ENCODE results near the gene TBPL1. TPM values are rescaled to one million over a fixed set of nuclear protein-coding genes. Genes with fewer than 3 reads are reported as not detected.

The TBPL1 gene
- total RNA-seq, 1 donor from 2014 or later = 50.2 TPM

DNA sequence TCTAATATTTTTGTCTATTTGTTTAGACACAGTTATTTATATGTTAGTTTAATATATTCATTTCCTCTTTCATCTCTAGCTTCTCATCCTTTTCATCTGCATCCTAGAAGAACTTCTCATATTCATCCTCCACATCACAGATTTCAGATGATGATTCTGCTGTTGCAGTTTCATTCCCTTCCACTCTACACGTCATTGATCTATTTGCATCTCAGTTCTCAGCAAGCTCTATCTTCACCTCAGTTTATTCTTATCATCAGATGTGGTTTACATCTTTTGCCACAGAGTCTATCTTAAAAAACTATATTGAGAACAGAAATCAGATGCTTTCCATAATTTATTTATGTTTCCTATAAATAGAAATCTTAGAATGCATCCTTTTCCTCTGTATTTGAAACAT, 86.1 kb downstream of the TBPL1 start:
- TF ChIP-seq, protein P1, sequence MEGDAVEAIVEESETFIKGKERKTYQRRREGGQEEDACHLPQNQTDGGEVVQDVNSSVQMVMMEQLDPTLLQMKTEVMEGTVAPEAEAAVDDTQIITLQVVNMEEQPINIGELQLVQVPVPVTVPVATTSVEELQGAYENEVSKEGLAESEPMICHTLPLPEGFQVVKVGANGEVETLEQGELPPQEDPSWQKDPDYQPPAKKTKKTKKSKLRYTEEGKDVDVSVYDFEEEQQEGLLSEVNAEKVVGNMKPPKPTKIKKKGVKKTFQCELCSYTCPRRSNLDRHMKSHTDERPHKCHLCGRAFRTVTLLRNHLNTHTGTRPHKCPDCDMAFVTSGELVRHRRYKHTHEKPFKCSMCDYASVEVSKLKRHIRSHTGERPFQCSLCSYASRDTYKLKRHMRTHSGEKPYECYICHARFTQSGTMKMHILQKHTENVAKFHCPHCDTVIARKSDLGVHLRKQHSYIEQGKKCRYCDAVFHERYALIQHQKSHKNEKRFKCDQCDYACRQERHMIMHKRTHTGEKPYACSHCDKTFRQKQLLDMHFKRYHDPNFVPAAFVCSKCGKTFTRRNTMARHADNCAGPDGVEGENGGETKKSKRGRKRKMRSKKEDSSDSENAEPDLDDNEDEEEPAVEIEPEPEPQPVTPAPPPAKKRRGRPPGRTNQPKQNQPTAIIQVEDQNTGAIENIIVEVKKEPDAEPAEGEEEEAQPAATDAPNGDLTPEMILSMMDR (conservative IDR thresholded peaks at IDR 0.05) = no peak
- no peak overlapping the region for H3K4me3 Mint-ChIP-seq
- peaks cover 8% of the 10 kb centered on the region for H3K4me1 Mint-ChIP-seq
- no peaks in the 10 kb centered on the region for H3K27me3 Mint-ChIP-seq (ENCODE audit: low read depth)
- no peaks in the 10 kb centered on the region for H3K36me3 Mint-ChIP-seq (ENCODE audit: low read depth)
- DNase-seq (ENCODE audit: low read depth, low spot score) = no peak
- peaks cover 4% of the 10 kb centered on the region for H3K9me3 Mint-ChIP-seq
- no peak overlapping the region for H3K27ac Mint-ChIP-seq (ENCODE audit: unreplicated experiment)

Other genes with a start within 250 kb of the TBPL1 start
- gene TCF21, start 64.1 kb upstream of the TBPL1 start, total RNA-seq = not detected in 2 replicates
- 1.1 and 1.3 TPM in 2 replicates for gene SLC2A12, start 99.4 kb downstream of the TBPL1 start, total RNA-seq

Measured in neural crest cell (in vitro differentiated cells).